ENCODE data around the gene LINS1. TPM values are rescaled to one million over a fixed set of nuclear protein-coding genes. Genes with fewer than 3 reads are reported as not detected.

The LINS1 gene
- total and polyA plus RNA-seq, 8 donors: 12.0 to 31.6 (median 23.9) TPM

- Histone ChIP-seq H3K4me1 (peaks cover 0 to 38% of the 10 kb centered on the region in 2 donors), H3K27me3 (no peaks in the 10 kb centered on the region), H3K4me3 (no peak overlapping the region), H3K27ac (no peak overlapping the region), H3K9me3 (peaks cover 0 to 2% of the 10 kb centered on the region in 2 donors), H3K36me3 (no peaks in the 10 kb centered on the region)
- ATAC-seq (no peak), DNase-seq (no peak)
- intact Hi-C loops (cut with DNase I): no loop called here
- no peak for TF ChIP-seq CTCF (IDR thresholded peaks at IDR 0.05)
Measured at GRCh38 chr15:100521907-100522306, 80.1 kb downstream of the LINS1 start.

- Histone ChIP-seq H3K27me3 (no peaks in the 10 kb centered on the region), H3K27ac (peak overlapping the region in 1 of 2 donors; percentile 80), H3K4me3 (no peak overlapping the region), H3K36me3 (no peaks in the 10 kb centered on the region), H3K9me3 (peaks cover 0 to 2% of the 10 kb centered on the region in 2 donors), H3K4me1 (peaks cover 0 to 47% of the 10 kb centered on the region in 2 donors)
- intact Hi-C loops (cut with DNase I): no loop called here
- peak; percentile 61 for ATAC-seq
- peak in 1 of 4 donors; percentile 47 for DNase-seq
- TF ChIP-seq CTCF (IDR thresholded peaks at IDR 0.05): no peak
Measured at GRCh38 chr15:100520132-100520921, 81.7 kb downstream of the LINS1 start.

- intact Hi-C loops (cut with DNase I): no loop called here
- ATAC-seq: no peak
Measured at GRCh38 chr15:100517846-100518245, 84.1 kb downstream of the LINS1 start.

More at GRCh38 chr15:100517846-100518245, 84.1 kb downstream of the LINS1 start:
- H3K4me3 ChIP-seq: no peak overlapping the region
- peaks cover 0 to 47% of the 10 kb centered on the region in 2 donors for H3K4me1 ChIP-seq
- TF ChIP-seq CTCF (IDR thresholded peaks at IDR 0.05): no peak
- no peaks in the 10 kb centered on the region for H3K27me3 ChIP-seq
- peaks cover 0 to under 1% of the 10 kb centered on the region in 2 donors for H3K9me3 ChIP-seq
- H3K36me3 ChIP-seq: no peaks in the 10 kb centered on the region
- H3K27ac ChIP-seq: peak overlapping the region in 1 of 2 donors; percentile 61
- no peak for DNase-seq

Other genes starting within 250 kb of the LINS1 start
- gene CERS3, start 73.2 kb downstream of the LINS1 start, total RNA-seq: not detected
- gene CERS3, start 73.2 kb downstream of the LINS1 start, polyA plus RNA-seq (ENCODE audit: insufficient read length in 6 of 6): under 1 TPM; 0.04 to 0.53 (median 0.15) TPM
- gene ASB7, start 405 bp upstream of the LINS1 start, total RNA-seq: 10 to 100 TPM; 10.8 to 14.6 TPM
- 10 to 100 TPM; 12.9 to 13.9 (median 13.2) TPM for gene ASB7, start 405 bp upstream of the LINS1 start, polyA plus RNA-seq (ENCODE audit: insufficient read length in 6 of 6)